Measurements from ENCODE around the gene MARCHF3. TPM values are rescaled to one million over a fixed set of nuclear protein-coding genes. Genes with fewer than 3 reads are reported as not detected.

Gene MARCHF3
- total and polyA plus RNA-seq, 2 donors (not counting 3 experiments of a cell fraction or from before 2014, with no cell fraction given), result 31.9 to 35.0 TPM

GRCh38 chr5:126858441-126858840 is 171.9 kb downstream of the MARCHF3 start:
- TF ChIP-seq CTCF (IDR thresholded peaks at IDR 0.05; ENCODE audit: extremely low read depth in 1 of 2, insufficient read depth in 1 of 2, low read depth in 1 of 2, low read length in 2 of 2) (no peak), MAX (IDR thresholded peaks at IDR 0.05; ENCODE audit: insufficient read depth, insufficient read length) (no peak), JUN (IDR thresholded peaks at IDR 0.05; ENCODE audit: borderline replicate concordance, insufficient read depth, insufficient read length, low read depth) (no peak), MYC (IDR thresholded peaks at IDR 0.05; ENCODE audit: low read depth, low read length) (no peak), EZH2 (IDR thresholded peaks at IDR 0.05; ENCODE audit: borderline replicate concordance, low read depth, low read length, severe bottlenecking) (no peak)
- Histone ChIP-seq H3K4me3 (replicated peaks in 1 of 3; ENCODE audit: insufficient read depth in 1 of 3, low read depth in 1 of 3, low read length in 3 of 3) (no peak overlapping the region), H4K20me1 (replicated peaks; ENCODE audit: control insufficient read depth, extremely low read depth, insufficient read depth, low read length) (no peaks in the 10 kb centered on the region), H3K4me1 (ENCODE audit: control insufficient read depth, extremely low read depth, insufficient read depth, low read length) (peaks cover 5% of the 10 kb centered on the region), H3K4me2 (ENCODE audit: insufficient read depth, low read length) (no peak overlapping the region), H2AFZ (ENCODE audit: low read depth, low read length) (no peak overlapping the region), H3K9me1 (replicated peaks; ENCODE audit: control insufficient read depth, extremely low read depth, insufficient read depth, low read length) (no peaks in the 10 kb centered on the region), H3K27ac (ENCODE audit: insufficient read depth, low read depth, low read length) (no peak overlapping the region), H3K9me3 (replicated peaks; ENCODE audit: control insufficient read depth, insufficient read depth, low read length) (no peaks in the 10 kb centered on the region), H3K9ac (replicated peaks; ENCODE audit: extremely low read depth, insufficient read depth, low read length) (no peak overlapping the region), H3K27me3 (ENCODE audit: control insufficient read depth in 2 of 2, insufficient read depth in 2 of 2, low read length in 2 of 2) (no peaks in the 10 kb centered on the region), H3K36me3 (ENCODE audit: control insufficient read depth in 2 of 2, extremely low read depth in 1 of 2, insufficient read depth in 2 of 2, low read length in 2 of 2) (no peaks in the 10 kb centered on the region), H3K79me2 (ENCODE audit: control insufficient read depth, insufficient read depth, low read length) (no peaks in the 10 kb centered on the region)
- ChIA-PET POLR2A (no interaction called here), CTCF (no interaction called here)
- FAIRE-seq (no peak), DNase-seq (ENCODE audit: low read depth, low spot score) (no peak)
- dilution Hi-C loops (cut with MboI; ENCODE audit: extremely low pct_ligation_motif_present, low sequenced_read_pairs) (no loop called here), intact Hi-C loops (cut with micrococcal nuclease) (no loop called here)
- no TSS peak for BruUV-seq (replicated peaks)

Measured in endothelial cell of umbilical vein (primary cell).